HG02642 (cell line): ENCODE data around the gene ZNF81.
"Not testable (repeated sequence)": the region's sequence is repeated elsewhere in the genome, so short reads cannot be mapped to it uniquely, and the experiment has no call there.

Source experiments
- ATAC-seq: cut with Tn5 transposase; IDR thresholded peaks from one replicate; pipeline ENCODE4 v1.9.1; 2021; ENCODE audit warnings: mild to moderate bottlenecking; ENCODE audit not compliant: unreplicated experiment, poor library complexity

Gene ZNF81

DNA sequence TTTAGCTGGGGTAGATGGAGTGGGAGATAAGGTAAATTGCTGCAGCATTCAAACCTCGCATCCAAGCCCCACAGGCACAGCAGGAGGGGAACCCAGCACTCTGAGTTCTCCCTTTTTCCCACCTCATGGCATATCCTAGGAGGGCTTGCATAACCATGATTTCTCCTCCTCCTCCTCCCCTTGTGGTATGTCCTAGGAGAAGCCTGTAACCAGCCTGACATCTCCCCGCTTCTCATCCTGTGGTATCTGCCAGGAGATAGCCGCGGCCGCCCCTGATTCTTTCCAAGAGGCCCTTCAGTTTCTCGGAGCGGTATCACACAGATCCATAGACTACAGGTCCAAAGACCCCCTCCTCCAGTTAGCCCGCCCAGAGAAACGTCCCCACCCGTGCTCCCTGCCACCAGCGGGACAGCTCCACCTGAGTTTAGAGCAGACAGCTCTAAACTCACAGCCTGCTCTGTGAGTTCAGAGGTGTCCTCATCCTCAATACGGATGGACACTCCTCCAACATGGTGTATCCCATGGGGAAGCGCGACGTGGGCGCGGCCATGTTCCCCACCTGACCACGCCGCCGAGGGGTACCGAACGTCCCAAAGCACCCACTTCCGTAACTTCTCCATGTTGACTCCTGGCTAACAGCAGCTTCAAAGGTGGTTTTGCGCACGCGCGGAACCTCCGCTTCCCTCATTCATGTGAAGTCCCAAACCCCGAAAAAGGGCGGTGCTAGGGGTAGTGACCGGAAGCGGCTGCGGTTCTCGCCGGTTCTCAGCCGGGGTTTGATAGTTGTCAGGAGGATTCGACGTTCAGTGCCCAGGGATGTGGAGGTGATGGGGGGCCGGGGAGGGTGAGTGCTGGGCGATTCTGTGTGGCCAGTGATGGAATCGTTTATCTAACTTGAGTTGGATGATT, at the start of gene ZNF81:
TSS of gene ZNF81 (plus strand) at position 739 of the 909 bp plus-strand sequence. CDS start 9,366 bp downstream, outside the sequence.
- peak; percentile 97 for ATAC-seq

DNA sequence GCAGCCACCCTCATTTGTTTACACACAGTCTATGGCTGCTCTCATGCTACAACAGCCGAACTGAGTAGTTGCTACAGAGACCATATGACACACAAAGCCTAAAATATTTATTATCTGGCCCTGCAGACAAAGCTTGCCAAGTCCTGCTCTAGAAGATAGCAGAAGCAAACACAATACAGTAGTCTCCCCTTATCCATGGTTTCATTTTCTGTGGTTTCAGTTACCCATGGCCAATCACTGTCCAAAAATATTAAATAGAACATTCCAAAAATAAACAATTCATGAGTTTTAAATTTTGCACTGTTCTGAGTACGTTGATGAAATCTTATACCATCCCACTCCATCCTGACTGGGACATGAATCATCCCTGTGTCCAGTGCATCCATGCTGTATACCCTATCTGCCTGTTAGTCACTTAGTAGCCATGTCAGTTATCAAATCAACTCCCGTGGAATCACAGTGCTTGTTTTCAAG, 40.2 kb upstream of the ZNF81 start:
- ATAC-seq: no peak

DNA sequence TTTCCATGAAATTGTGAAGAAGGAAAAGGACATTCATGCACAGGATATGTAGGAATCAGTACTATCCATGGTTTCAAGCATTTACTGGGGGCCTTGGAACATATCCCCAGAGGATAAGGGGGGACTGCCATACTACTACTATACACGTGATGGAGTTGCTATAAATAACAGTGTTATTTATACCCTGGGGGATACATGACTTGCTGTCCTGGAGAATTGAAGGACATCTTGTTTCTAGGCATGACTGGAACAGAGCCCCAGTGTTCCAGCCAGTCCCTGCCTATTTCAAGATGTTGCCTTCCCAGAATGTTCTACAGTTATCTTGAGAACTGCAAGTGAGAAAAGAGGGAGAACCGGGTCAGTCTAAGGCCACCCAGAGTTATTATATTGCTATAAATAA, 39.6 kb upstream of the ZNF81 start:
- no peak for ATAC-seq

DNA sequence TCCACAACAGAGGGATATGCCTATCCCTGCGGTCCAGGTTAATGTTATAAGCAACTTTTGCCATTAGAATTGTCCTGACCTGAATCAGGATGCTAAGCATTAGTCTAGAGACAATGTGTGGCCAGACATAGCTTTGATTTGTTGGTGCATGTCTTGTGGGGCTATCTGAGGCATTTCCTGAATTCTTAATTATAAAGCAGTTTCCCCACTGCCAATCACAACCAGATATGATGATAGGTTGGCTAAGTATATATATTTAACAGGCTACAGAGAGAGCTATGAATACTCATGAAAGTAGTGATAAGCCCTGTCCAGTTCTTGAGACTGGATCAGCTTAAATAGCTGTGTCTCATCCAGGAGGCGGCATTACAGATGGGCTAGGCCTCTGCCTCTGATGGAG, 37.8 kb upstream of the ZNF81 start:
- no peak for ATAC-seq

DNA sequence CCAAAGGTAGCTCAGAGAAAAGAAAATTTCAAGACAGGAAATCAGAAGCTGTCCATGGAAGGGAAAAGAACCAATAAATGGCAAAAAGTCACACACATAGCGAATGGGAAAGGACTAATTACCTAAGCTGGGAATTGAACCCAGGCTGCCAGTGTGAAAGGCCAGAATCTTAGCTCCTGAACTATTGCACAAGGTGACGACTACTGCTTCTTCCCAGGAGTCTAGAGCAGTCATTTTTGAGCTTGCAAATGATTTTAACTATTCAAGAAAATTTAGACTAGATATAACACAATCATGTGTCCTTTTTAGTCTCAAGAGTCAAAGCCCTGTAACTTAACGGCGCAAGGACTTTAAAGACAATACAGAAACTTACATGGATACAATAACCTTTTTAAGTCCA, 34.1 kb upstream of the ZNF81 start:
- ATAC-seq: no peak

DNA sequence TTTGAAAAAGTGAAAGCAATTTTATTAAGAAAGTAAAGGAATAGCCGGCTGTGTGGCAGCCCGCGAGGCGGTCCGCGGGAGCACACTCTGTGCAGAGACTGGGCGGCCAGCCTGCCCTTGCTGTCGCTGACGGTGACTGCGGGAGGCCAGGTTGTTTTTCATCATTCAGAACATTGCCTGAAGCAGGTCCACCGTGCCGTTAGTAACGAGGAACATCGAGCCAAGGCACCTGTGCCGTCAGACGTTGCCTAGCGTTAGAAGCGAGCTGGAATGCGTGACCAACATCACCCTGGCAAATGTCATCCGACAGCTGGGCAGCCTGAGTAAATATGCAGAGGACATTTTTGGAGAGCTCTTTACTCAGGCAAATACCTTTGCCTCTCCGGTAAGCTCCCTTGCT, 33.6 kb upstream of the ZNF81 start:
- ATAC-seq: not testable (repeated sequence)

DNA sequence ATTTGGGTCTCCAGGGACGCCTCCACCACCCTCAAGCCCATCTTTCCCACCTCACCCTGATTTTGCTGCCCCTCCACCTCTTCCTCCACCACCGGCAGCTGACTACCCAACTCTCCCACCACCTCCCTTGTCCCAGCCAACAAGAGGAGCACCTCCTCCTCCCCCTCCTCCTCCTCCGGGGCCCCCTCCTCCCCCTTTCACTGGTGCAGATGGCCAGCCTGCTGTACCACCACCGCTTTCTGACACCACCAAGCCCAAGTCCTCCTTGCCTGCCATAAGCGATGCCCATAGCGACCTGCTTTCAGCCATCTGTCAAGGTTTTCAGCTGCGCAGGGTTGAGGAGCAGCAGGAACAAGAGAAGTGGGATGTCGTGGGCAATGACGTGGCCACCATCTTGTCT, 32.4 kb upstream of the ZNF81 start:
- no peak for ATAC-seq

DNA sequence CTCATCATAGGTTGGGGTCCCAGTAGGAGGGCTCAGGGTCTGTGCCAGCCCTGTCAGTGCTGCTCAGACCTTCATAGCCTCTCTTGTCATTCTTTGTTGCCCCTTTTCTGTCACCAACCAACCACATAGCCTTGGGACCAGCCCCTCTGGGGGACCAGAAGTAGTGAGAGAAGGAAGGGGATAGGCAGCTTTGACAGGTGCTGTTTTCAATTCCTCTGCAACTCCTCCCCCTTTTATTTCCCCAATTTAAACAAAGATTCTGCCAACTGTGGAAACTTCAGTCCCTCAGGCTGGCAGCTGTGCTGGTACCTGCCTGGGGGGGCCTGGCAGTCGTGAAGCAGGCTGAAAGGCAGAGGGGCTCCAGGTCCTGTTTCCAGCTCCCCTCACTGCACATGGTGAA, 30.9 kb upstream of the ZNF81 start:
- not testable (repeated sequence) for ATAC-seq

DNA sequence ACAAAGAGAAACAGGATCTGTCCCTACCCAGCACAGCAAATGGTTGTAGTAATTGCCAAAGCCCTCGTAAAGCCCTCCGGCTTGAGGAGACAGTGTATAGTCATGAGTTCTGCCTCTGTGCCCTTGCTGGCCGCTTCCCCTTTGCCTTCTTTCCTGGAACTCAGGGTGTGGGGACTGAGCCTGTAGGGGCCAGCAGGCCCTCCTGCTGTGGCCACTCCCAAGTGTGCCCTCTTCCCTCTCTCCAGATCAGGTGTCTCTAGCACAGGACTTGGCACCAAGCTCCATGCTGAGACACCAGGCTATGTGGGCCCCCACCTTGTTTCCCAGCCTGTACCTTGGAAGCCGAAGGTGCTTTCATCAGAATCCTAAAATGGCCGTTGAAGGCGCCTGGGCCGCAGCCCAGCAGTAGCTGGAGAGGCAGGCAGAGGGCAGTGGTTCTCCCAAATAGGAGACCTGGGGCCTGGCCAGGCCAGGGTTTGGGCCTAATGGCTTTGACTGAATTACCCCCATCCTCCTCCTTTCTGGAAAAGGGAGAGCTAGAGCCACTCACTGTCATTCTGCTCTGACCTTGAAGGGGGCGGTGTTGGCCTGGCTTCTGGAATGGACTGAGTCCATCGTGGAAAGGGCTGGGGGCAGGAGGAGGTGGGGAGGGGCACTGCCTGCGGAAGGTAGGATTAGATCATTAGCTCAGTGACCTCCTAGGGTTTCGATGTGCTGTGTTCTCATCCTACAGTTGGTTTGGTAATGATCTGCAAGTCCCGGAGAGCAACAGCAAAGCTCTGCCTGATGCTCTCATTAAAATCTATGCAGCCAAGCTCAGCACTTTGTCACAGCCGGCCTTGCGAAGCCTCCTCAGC, 30.1 kb upstream of the ZNF81 start:
- ATAC-seq: not testable (repeated sequence)

DNA sequence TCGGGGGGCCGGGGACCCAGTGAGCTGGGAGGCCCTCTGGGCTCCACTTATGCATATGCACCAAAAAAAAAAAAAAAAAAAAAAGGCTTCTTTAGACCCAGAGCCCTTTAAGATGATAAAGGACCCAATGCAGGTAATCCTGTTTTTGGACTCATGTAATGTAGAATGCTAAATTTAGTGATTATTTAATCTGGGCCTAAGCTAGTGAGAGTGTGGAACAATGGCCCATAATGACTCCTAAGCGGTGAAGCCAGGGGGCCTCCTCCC, 29.5 kb upstream of the ZNF81 start:
- ATAC-seq: not testable (repeated sequence)

DNA sequence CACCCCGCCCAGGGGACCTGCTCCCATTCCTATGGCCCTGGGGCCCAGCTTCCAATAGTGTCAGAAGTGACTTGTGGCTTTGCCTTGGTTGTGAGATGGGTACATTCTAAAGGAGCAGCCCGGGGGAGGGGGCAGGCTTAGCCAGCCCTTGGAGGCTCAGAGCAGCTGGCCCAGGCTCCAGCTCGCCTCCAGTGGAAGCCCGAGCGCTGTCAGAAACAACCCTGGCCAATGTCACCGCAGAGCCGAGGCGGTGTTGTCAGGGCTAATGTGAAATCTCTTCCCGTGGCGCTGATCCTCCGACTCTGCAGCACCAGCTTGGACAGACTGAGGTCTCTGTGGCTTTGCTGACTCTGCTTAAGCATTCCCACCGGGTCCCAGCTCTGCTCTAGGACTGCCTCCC, 29.2 kb upstream of the ZNF81 start:
- ATAC-seq: no peak

DNA sequence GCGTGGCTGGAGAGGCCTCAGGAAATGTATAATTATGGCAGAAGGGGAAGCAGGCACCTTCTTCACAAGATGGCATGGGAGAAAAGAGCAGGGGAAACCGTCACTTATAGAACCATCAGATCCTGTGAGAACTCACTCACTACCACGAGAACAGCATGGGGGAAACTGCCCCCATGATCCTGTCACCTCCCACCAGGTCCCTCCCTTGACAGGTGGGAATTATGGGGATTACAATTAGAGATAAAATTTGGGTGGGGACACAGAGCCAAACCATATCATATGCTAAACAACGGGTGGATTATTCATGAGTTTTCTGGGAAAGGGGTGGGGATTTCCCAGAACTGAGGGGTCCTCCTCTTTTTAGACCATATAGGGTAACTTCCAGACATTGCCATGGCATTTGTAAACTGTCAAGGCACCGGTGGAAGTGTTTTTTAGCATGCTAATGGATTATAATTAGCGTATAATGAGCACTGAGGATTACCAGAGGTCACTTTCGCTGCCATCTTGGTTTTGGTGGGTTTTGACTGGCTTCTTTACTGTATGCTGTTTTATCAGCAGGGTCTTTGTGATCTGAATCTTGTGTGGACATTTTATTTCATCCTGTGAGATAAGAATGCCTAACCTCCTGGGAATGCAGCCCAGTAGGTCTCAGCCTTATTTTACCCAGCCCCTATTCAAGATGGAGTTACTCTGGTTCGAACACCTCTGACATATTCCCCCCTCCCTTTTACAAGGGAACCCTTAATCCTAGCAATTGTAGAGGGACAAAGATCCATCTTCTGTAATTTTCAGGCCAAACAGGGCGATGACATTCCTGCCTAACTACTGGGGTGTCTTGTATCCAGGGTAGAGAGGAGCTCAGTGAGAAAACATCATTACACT, 27.6 kb upstream of the ZNF81 start:
- ATAC-seq: no peak

DNA sequence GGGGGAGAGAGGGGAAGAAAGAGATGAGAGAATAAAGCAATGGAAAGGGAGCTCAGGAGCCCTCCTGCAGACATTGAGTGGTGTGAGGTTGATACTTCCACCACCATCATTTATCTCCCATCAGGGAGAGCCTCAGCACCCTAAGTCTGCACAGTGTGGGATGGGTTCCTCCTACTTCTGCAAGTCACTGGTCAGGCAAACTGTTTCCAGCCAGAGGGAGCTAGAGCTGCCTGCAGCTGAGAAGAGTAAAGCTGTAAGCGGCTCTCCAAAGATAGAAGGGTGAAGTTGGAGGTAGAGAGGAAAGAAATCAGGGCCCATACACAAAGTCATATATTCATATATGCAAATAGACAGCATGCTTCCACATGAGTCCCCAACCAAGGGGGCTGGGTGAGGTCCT, 21.9 kb upstream of the ZNF81 start:
- ATAC-seq: no peak

DNA sequence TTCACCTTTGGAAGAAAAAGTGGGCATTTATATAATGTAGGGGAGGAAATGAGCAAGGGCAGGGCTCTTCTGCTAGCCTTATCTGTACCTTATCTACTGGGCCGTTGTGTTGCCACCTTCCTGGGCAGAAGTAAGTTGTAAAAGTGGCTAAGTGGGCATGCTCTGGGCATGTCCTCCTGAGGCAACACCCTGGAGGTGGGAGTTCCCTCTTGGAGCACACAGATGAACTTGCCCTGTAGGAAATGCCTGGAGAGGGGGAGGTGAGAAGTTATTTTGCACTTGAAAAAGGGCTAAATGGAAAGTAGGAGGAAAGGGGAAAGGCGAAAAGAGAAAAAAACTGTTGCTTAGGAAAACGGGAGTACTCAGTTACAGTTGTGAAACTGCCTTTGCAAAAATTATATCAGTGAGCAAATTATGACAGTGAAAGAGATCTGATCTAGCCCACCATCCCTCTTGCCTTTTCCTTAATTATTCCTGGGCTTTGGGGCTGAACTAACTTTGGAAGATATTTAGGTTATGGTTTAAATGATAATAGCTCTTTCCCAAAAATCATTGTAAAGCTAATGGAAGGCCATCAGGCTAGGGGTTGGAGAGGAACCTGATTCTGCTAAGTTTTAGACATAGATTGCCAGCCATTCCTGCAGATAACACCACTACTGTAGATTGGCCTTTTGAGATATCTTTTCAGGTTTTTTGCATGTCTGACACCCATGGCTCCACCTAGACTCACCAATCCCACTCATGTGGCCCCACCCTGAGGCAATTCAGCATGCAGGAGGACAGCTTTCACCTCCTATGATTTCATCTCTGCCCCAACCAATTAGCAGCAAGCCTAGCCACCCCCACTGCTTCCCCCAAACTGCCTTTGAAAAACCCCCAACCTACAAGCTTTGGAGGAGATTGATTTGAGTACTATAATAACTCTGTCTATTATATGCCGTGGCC, 20.5 kb upstream of the ZNF81 start:
- no peak for ATAC-seq

DNA sequence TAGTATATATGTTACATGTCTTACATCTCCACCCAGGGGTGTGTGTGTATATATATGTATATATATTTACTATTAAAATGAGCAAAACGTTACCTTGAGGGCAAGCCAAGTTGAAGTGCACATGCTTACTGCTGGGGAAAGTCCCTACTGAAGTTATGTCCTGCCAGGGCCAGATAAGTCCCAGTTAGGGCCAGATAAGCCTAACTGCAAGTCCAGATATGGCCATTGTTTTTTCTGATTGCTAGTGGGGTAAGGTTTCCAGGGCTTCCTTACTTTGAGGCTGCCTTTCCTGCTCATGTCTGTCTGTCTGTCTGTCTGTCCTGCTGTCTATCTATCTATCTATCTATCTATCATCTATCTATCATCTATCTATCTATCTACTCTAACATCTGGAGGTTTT, 19.3 kb upstream of the ZNF81 start:
- no peak for ATAC-seq

DNA sequence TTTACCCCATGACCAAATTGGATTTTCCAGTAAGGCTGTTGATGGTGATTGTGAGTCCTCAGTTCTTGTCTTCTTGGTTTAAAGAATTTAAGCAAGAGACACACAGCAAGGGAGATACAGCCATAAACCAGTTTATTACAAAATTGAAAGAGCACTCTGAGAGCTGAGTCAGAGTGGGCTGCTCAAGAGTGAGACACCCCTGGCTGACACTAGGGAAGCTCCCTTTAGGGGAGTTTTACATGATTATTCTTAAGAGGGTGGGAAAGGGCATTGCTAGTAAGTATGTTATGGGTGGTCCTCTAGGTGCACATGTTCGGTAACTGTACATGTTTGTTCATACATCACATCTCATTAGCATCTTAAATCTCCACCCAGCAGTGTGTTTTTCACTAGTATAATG, 18.8 kb upstream of the ZNF81 start:
- ATAC-seq: no peak

DNA sequence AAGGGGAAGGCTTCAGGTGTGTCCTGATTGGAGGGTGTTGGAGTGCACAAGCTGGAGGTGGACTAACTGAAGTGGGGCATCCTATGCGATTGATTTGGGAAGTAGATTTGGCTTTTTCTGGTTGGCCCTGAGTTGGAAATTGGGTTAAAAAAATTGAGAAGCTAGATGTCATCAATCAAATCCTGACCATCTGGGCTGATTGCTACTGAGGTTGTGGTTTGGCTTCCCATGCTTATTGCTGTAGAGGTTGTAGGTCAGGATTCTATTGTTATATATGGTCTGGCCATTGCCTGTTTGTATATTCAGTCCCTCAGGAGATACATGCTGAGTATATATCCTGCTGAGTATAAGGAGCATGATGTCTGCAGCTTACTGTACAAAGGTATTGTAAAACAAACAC, 7.7 kb upstream of the ZNF81 start:
- ATAC-seq: no peak

DNA sequence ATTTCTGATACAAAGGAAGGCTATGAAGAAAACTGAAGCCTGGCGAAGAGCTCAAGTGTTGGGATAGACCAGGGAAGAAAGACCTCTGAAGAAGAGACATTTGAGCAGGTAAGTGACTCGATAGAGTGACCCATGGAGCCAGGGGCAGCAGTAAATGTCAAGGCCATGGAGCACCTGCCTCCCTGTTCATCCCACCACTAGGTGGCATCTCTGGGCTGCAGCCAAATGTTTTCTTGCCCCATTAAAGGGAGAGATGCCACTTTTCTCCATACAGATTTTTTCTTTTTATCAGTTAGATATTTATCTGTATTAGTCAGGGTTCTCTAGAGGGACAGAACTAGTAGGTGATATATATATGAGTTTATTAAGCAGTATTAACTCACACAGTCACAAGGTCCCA, 4.9 kb upstream of the ZNF81 start:
- ATAC-seq: no peak

DNA sequence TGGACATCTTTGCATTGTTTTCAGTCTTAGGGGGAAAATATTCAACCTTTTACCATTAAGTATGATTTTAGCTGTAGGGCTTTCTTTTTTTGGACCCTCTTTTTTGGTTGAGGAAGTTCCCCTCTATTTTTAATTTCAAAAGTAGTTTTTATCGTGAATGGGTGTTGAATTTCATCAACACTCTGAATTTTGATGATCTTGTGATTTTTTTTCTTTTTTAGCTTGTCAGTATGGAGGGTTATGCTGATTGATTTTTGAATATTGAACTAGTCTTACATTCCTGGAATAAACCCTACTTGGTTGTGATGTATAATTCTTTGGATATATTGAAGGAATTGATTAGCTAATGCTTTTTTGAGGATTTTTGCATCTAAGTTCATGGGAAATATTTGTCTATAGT, 1.7 kb downstream of the ZNF81 start:
- no peak for ATAC-seq
